SU-DHL-6 (cell line): ENCODE data around the gene LIPK.

Experiments used
- CTCF ChIP-seq: fragments of 200-600 bp; sonication (generic); IDR thresholded peaks from one replicate; pipeline ENCODE4 v1.5.1; 2017; ENCODE audit warnings: antibody characterized with exemption, mild to moderate bottlenecking, low read length, moderate library complexity; ENCODE audit not compliant: insufficient read depth, poor library complexity, severe bottlenecking
- EZH2phosphoT487 ChIP-seq: fragments of 200-600 bp; sonication (generic), shearing (Covaris generic); conservative IDR thresholded peaks from 2 replicates; pipeline ENCODE4 v1.6.1; 2018; ENCODE audit warnings: mild to moderate bottlenecking, antibody characterized with exemption, low read length, moderate library complexity, mixed read lengths

- TF ChIP-seq CTCF (no peak), EZH2phosphoT487 (no peak)
Measured at GRCh38 chr10:88657901-88658300, 48.1 kb upstream of the LIPK start.
